Stimulated activated CD8-positive, alpha-beta memory T cell treated with anti-CD3 and anti-CD28 coated beads, Interleukin-12 subunit alpha, Interleukin-12 subunit beta, amount 100 ng/mL, for 1 hour (primary cell): ENCODE results near the gene C17orf114.

Experiments used
- DNase-seq: peaks from one replicate; pipeline ENCODE4 v3.0.0-alpha.2; 2020; ENCODE audit warnings: low read depth

The C17orf114 gene

GRCh38 chr17:4788159-4788806 is 13.8 kb downstream of the C17orf114 start:
- DNase-seq, result no peak

- no peak for DNase-seq
Observed at GRCh38 chr17:4786516-4786915, 15.6 kb downstream of the C17orf114 start.

GRCh38 chr17:4786106-4786511 is 16.0 kb downstream of the C17orf114 start, which contains the start of gene VMO1:
VMO1 (minus strand) TSS chr17:4786364; CDS start chr17:4786352, 12 bp downstream.
- DNase-seq, result no peak

- DNase-seq, result no peak
Observed at GRCh38 chr17:4785311-4786105, 16.6 kb downstream of the C17orf114 start.

DNA sequence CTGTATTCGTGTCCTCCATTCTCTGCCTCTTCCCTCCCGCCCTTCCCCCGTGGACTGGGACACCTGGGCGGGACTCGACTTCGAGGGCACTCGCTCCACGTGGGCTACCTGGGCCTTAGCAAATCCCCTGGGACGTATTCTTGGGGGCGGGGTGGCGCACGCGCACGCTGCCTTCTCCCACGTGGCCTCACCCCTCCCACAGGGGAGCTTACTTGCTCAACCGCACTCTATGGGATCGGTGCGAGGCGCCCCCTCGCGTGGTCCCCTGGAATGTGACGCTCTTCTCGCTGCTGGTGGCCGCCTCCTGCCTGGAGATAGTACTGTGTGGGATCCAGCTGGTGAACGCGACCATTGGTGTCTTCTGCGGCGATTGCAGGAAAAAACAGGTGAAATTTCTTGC is 19.5 kb downstream of the C17orf114 start:
- no peak for DNase-seq

- DNase-seq, result no peak
Observed at GRCh38 chr17:4780325-4780955, 21.7 kb downstream of the C17orf114 start.

DNA sequence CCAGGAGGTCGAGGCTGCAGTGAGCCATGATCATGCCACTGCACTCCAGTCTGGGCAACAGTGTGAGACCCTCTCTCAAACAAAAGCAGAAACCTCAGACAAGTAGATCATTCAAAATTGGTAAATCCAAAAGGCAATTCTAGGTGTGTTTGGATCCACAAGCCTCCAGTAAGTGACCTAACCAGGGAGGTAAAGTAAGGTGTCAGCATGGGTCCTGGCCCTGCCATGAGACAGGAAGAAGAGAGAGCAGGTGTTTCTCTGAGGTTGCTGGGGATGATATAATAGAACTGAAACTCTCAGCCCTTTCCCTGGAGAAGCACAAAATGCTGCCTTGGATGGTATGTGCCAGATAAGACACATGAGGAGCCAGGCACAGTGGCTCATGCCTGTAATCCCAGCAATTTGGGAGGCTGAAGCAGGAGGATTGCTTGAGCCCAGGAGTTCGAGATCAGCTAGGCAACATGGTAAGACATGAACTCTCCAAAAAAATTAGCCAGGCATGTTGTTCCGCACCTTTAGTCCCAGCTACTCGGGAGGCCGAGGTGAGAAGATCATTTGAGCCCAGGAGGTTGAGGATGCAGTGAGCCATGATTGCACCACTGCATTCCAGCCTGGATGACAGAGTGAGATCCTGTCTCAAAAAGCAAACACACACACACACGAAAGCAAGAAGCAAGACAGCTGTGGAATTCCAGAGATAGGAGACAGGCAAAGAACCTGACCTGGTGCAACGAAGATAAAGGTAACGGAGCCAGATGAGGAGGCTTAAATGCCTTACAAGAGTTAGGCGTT is 24.0 kb downstream of the C17orf114 start:
- no peak for DNase-seq

- DNase-seq, result no peak
Observed at GRCh38 chr17:4772235-4772613, 29.9 kb downstream of the C17orf114 start.

DNA sequence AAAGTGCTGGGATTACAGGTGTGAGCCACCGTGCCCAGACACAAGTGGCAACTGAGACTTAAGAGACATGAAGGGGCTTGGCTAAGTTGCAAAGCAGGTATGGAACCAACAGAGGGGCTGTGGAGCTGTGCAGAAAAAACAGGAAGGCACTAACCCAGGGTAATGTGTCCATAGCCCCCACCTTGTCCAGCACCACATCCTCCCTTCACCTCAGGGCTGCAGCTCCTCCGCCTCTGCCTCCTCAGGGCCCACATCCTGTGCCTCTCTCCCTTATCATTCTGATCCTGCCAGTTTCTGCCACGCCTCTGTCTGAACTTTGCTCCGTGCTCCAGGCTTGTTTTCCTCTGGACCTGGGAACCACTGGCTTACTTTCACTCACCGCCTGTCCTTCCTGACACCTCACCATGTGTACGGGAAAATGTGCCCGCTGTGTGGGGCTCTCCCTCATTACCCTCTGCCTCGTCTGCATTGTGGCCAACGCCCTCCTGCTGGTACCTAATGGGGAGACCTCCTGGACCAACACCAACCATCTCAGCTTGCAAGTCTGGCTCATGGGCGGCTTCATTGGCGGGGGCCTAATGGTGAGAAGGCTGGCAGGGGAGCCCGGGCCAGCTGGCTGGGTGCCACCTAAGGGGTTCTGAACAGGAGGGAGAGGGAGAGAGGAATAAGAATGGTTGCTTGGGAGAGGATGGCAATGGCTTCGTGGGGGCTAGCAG is 30.5 kb downstream of the C17orf114 start, which contains the start of gene TM4SF5:
TM4SF5 (plus strand) TSS at position 368 of the 716 bp plus-strand sequence; CDS start at position 405, 37 bp downstream.
- DNase-seq, result no peak

DNA sequence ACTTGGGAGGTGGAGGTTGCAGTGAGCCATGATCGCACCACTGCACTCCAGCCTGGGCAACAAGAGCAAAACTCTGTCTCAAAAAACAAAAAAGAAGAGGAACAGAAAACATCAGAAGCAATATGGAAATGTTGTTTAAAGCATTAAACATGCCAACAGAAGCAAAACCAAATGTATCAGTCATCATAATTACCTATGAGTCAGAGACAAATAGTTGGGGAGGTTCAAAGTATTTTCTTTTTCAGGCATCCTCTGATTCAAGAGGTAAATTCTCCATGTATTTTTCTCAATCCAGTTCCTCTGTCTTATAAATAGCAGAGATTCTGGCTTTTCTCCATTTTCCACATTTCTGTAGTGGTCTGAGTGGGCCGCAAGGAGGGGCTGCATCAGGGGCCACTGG is 32.5 kb downstream of the C17orf114 start:
- DNase-seq, result no peak

DNA sequence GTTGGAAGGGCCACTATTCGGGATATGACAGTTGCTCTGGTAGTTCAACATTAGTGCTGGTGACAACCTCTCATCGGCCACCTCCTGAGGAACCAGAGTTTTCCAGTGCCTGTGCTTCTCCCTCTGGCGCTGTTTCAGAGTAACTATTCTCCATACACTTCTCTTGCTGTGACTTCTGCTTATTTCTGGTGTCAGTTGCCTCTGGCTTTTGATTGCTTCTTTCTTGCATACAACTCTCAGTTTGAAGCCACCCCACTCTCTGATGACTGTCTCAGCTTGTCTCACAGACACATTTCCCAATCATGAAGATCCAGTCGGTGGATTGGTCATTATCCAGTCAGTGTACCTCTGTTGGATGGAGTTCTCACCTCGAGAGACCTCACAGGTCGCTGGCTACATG is 33.8 kb downstream of the C17orf114 start:
- no peak for DNase-seq

GRCh38 chr17:4766723-4767122 is 35.4 kb downstream of the C17orf114 start:
- DNase-seq, result no peak

GRCh38 chr17:4766201-4766600 is 35.9 kb downstream of the C17orf114 start:
- no peak for DNase-seq

DNA sequence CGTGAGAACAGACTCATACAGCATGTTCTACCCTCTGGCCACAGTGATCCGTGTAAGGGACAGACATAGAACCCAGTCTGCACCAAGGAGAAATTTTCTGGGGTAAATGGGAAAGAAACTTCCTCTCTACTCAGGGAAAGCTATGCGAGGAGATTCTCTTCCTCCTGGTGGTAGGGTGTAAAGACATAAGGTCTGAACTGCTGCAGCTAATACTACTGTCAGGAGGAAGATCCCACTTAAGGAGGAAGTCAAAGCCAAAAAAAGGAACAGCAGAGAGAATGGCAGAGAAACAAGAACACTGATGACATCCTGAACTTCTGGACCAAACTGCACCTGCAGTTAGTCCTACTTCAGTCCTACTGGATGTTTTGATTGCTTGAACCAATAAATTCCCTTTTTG is 37.5 kb downstream of the C17orf114 start:
- no peak for DNase-seq

- no peak for DNase-seq
Observed at GRCh38 chr17:4759776-4760236, 42.3 kb downstream of the C17orf114 start.

DNA sequence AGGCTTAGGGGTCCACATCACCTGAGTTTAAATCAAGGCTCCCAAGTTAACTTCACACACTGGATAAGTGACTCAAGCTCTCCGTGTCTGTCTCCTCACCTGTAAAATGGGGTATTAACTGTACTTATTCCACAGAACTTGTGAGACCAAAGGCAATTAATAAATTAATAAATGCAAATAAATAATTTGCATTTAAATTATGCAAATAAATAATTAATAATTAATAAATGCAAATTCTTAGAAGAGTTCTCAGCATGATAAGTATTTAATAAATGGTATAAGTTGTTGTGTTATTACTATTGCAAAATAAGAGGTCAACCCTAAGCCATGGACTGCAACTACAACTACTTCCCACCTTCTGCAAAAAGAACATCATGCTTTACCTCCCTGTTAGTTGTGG is 48.7 kb downstream of the C17orf114 start:
- no peak for DNase-seq

- no peak for DNase-seq
Observed at GRCh38 chr17:4751932-4752331, 50.2 kb downstream of the C17orf114 start.
